Mucosa of descending colon (tissue), 3 donors: ENCODE data around the gene SWSAP1. TPM values are rescaled to one million over a fixed set of nuclear protein-coding genes. Genes with fewer than 3 reads are reported as not detected.

Experiments
- ATAC-seq: fragments of 200-7000 bp; cut with Tn5 transposase; one replicate; pipeline ENCODE4 v1.9.1; 2020; ENCODE audit warnings: mild to moderate bottlenecking, moderate library complexity
- DNase-seq, 3 donors: peaks; one replicate each; pipeline ENCODE4 v3.0.0-alpha.2; 2020
- H3K36me3 ChIP-seq: fragments of 200-600 bp; one replicate; pipeline ENCODE4 v1.8.0; 2021; ENCODE audit warnings: low read depth, mild to moderate bottlenecking
- H3K4me1 ChIP-seq: fragments of 200-600 bp; one replicate; pipeline ENCODE4 v1.8.0; 2021; ENCODE audit warnings: low read depth, mild to moderate bottlenecking
- H3K4me3 ChIP-seq: fragments of 200-600 bp; one replicate; pipeline ENCODE4 v1.8.0; 2021; ENCODE audit warnings: mild to moderate bottlenecking
- H3K9me3 ChIP-seq: fragments of 200-600 bp; one replicate; pipeline ENCODE4 v1.8.0; 2021; ENCODE audit warnings: mild to moderate bottlenecking
- CTCF ChIP-seq: fragments of 200-600 bp; IDR thresholded peaks from one replicate; pipeline ENCODE4 v1.8.0; 2022; ENCODE audit warnings: antibody characterized with exemption, mild to moderate bottlenecking
- intact Hi-C, 2 donors: fragments of 100-400 bp; cut with DNase I in 1 of 2; cut with micrococcal nuclease in 1 of 2; formaldehyde crosslinking; loops; one replicate each; pipeline versions ENCODE4 v1.11.0 to v1.11.1; 2022; cut with DNase I, micrococcal nuclease
- total RNA-seq, 3 donors: library from RNA; stranded (reverse); fragmentation: NEBNext Ultra II Directional in 2 of 3; extraction: Animal tissue kit (Norgen Biotek cat#: 25700) in 2 of 3; gene quantifications; one replicate each; pipeline versions ENCODE4 v1.2.1 to v1.2.4, GENCODE V29; 2021 to 2023
- donor health status: DM: no; HTN: no; CAD: no; lungs with moderate emphysema.
- donor health status: DM: no; HTN: no; CAD: no.
- donor health status: DM: no; HTN: yes; CAD: no.

Gene SWSAP1
- total RNA-seq, 3 donors from 2014 or later, result 2.5 to 3.4 (median 3.3) TPM

DNA sequence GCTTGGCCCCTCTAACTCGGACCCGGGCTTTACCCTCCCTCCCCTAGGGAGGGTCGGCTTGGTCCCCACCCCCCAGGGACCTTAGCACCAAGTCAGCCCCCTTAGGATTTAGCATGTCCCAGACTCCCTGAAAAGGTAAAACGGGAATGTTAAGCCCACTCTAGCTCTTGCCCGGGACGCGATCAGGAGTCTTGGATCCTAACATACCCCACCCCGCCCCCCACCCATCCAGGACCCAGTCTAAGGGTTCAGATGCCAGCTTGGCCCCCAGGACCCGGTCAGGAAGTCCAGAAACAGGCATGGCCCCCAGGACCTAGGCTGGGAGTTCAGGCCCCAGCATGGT, 9.2 kb downstream of the SWSAP1 start:
- TF ChIP-seq CTCF, result no peak
- peaks cover 29% of the 10 kb centered on the region for H3K4me1 ChIP-seq
- ATAC-seq (no peak), DNase-seq (peak in 1 of 3 donors; percentile 32)
- H3K36me3 ChIP-seq, result no peaks in the 10 kb centered on the region
- intact Hi-C loops, result no loop called here
- no peaks in the 10 kb centered on the region for H3K9me3 ChIP-seq
- no peak overlapping the region for H3K4me3 ChIP-seq

GRCh38 chr19:11384778-11385129, 10.3 kb downstream of the SWSAP1 start:
- intact Hi-C loops, result no loop called here
- TF ChIP-seq CTCF, result no peak
- Histone ChIP-seq H3K4me1 (peaks cover 29% of the 10 kb centered on the region), H3K36me3 (no peaks in the 10 kb centered on the region), H3K4me3 (no peak overlapping the region), H3K9me3 (no peaks in the 10 kb centered on the region)
- ATAC-seq, result no peak
- no peak for DNase-seq

DNA sequence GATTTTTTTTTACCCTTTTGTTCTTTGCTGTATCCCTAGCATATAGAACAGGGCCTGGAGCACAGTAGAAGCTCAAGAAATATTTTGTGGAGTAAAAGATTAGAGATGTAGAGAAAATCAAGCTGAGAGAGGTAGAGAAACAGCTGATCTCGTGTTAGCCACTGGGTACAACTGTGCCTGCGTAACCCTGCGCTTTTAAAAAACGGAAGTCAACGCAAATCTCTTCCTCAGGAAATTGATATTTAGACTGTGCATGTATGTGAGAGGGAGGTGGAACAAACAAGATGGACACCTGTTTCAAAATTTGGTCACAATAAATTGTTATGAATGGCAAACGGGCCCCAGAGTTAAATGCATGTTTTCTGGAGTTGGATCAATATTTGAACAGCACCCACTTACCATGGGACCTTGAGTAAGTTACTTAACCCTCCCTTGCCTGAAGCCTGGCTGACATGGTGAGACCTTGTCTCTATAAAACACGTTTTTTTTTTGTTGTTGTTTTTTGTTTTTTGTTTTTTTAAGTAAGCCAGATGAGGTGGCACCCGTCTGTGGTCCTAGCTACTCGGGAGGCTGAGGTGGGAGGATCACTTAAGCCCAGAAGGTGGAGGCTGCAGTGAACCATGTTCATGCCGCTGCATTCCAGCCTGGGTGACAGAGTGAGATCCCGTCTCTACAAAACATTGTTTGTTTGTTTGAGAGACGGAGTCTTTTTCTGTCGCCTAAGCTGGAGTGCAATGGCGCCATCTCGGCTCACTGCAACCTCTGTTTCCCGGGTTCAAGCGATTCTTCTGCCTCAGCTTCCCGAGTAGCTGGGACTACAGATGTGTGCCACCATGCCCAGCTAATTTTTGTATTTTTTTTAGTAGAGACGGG, 12.9 kb downstream of the SWSAP1 start:
- TF ChIP-seq CTCF, result no peak
- H3K9me3 ChIP-seq, result peaks cover 2% of the 10 kb centered on the region
- no peak overlapping the region for H3K4me3 ChIP-seq
- DNase-seq, result no peak
- ATAC-seq, result no peak
- intact Hi-C loops, result no loop called here
- peaks cover 12% of the 10 kb centered on the region for H3K4me1 ChIP-seq
- H3K36me3 ChIP-seq, result no peaks in the 10 kb centered on the region

- ATAC-seq (no peak), DNase-seq (no peak)
- no peak for TF ChIP-seq CTCF
- Histone ChIP-seq H3K36me3 (no peaks in the 10 kb centered on the region), H3K9me3 (peaks cover 2% of the 10 kb centered on the region), H3K4me1 (no peaks in the 10 kb centered on the region), H3K4me3 (no peak overlapping the region)
- intact Hi-C loops, result no loop called here
Observed at GRCh38 chr19:11390359-11390758, 15.9 kb downstream of the SWSAP1 start.

DNA sequence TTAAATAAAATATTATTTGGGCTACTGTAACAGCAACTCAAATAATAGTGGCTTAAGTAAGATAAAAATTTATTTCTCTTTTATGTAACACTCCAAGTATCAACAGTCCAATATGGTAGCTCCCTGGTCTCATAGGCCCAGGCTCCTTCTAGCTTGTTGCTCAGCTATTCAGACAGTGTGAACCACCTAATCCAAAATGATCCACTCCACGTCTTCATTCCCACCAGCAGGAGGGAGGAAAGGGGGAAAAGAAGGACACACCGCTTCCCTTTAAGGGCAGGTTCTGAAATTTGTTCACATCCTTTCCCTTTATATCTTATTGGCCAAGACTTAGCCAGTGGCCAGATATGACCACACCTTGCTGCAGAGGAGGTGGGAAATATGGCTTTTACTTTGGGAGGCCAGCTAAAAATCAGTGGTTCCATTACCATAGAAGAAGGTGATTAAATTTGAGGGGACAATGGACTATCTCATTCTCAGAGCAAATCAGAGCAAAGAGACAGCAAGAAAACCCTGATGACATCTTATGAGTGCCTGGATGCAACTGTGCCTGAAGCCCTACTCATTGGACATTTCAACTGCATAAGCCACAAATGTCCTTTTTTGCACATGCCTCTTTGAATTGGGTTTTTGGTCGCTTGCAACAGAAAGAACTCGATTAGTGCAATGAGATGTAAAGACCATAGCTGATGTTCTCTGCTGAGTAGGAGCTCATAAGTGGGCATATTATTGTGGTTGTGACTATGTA, 16.6 kb downstream of the SWSAP1 start:
- H3K9me3 ChIP-seq, result peaks cover 2% of the 10 kb centered on the region
- no peak for ATAC-seq
- no peaks in the 10 kb centered on the region for H3K4me1 ChIP-seq
- TF ChIP-seq CTCF, result no peak
- H3K36me3 ChIP-seq, result no peaks in the 10 kb centered on the region
- H3K4me3 ChIP-seq, result no peak overlapping the region
- intact Hi-C loops, result no loop called here
- DNase-seq, result no peak
